HL-60 (cell line): ENCODE measurements around the gene SHH.

Experiments used
- DNase-seq, 2 experiments: peaks; one replicate each; pipeline ENCODE4 v3.0.0-alpha.2; 2010 to 2020; ENCODE audit warnings: low read depth in 1 of 2, low spot score in 1 of 2
- H3K27ac ChIP-seq: fragments of 250-450 bp; sonication (Bioruptor Pico); replicated peaks from 2 replicates; pipeline ENCODE4 v1.5.1; 2020; ENCODE audit warnings: mild to moderate bottlenecking, moderate library complexity
- H3K27me3 ChIP-seq: fragments of 250-450 bp; sonication (Bioruptor Pico); 2 replicates; pipeline ENCODE4 v1.5.1; 2021; ENCODE audit warnings: mild to moderate bottlenecking, moderate library complexity; ENCODE audit not compliant: insufficient read depth, poor library complexity, severe bottlenecking
- H3K4me3 ChIP-seq: replicated peaks from 2 replicates; pipeline ENCODE4 v1.5.1; 2011; ENCODE audit warnings: mild to moderate bottlenecking, control low read depth, low read length; ENCODE audit not compliant: insufficient read depth
- CTCF ChIP-seq: IDR thresholded peaks from one replicate; pipeline ENCODE4 v1.5.1; 2011; ENCODE audit warnings: low read length, control low read depth, inconsistent platforms; ENCODE audit not compliant: insufficient read depth
- GABPA ChIP-seq: IDR thresholded peaks from 2 replicates; pipeline ENCODE4 v1.6.1; 2012; ENCODE audit warnings: low read depth
- POLR2AphosphoS5 ChIP-seq: IDR thresholded peaks from 2 replicates; pipeline ENCODE4 v1.6.1; 2012; ENCODE audit warnings: low read depth
- SPI1 ChIP-seq: IDR thresholded peaks from 2 replicates; pipeline ENCODE4 v1.6.1; 2012; ENCODE audit warnings: low read depth, mild to moderate bottlenecking, borderline replicate concordance
- TF ChIP-seq, protein P1 (sequence below): IDR thresholded peaks from 2 replicates; pipeline ENCODE4 v1.6.1; 2012; ENCODE audit warnings: low read depth; ENCODE audit not compliant: insufficient replicate concordance

The SHH gene

GRCh38 chr7:155844526-155844925, 32.3 kb upstream of the SHH start:
- TF ChIP-seq POLR2AphosphoS5 (no peak), SPI1 (no peak), GABPA (no peak), CTCF (no peak)
- TF ChIP-seq, protein P1, sequence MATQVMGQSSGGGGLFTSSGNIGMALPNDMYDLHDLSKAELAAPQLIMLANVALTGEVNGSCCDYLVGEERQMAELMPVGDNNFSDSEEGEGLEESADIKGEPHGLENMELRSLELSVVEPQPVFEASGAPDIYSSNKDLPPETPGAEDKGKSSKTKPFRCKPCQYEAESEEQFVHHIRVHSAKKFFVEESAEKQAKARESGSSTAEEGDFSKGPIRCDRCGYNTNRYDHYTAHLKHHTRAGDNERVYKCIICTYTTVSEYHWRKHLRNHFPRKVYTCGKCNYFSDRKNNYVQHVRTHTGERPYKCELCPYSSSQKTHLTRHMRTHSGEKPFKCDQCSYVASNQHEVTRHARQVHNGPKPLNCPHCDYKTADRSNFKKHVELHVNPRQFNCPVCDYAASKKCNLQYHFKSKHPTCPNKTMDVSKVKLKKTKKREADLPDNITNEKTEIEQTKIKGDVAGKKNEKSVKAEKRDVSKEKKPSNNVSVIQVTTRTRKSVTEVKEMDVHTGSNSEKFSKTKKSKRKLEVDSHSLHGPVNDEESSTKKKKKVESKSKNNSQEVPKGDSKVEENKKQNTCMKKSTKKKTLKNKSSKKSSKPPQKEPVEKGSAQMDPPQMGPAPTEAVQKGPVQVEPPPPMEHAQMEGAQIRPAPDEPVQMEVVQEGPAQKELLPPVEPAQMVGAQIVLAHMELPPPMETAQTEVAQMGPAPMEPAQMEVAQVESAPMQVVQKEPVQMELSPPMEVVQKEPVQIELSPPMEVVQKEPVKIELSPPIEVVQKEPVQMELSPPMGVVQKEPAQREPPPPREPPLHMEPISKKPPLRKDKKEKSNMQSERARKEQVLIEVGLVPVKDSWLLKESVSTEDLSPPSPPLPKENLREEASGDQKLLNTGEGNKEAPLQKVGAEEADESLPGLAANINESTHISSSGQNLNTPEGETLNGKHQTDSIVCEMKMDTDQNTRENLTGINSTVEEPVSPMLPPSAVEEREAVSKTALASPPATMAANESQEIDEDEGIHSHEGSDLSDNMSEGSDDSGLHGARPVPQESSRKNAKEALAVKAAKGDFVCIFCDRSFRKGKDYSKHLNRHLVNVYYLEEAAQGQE: no peak
- Histone ChIP-seq H3K27ac (no peak overlapping the region), H3K4me3 (no peak overlapping the region), H3K27me3 (peaks cover 7% of the 10 kb centered on the region)
- no peak for DNase-seq

DNA sequence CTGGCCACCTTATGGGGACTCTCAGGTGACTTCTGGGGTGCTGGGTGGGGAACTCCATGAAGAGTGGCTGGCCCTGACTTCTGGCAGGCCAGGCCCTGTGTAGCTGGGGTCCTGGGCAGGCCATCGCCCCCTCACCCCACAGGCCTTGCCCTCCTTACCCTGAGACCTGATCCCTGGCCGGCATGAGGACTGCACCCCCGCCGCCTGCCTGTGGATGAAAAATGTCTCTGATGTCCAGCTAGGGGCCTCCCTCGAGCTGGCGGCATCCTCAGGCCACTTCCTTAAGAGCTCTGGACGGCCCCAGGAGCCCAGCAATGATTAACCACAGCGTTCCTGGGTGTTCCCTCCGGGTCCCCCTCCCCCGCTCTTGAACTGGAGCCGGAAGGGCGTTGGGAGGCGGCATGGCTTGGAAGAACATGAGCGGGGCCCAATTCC, 31.8 kb upstream of the SHH start:
- no peak overlapping the region for H3K27ac ChIP-seq
- no peak for DNase-seq
- no peak overlapping the region for H3K4me3 ChIP-seq
- H3K27me3 ChIP-seq: peaks cover 7% of the 10 kb centered on the region
- TF ChIP-seq POLR2AphosphoS5 (no peak), SPI1 (no peak), CTCF (no peak), GABPA (no peak)
- TF ChIP-seq, protein P1: no peak

GRCh38 chr7:155843426-155844018, 31.3 kb upstream of the SHH start:
- Histone ChIP-seq H3K27me3 (peaks cover 7% of the 10 kb centered on the region), H3K4me3 (no peak overlapping the region), H3K27ac (no peak overlapping the region)
- no peak for TF ChIP-seq POLR2AphosphoS5
- TF ChIP-seq, protein P1: no peak
- TF ChIP-seq SPI1: no peak
- no peak for TF ChIP-seq CTCF
- TF ChIP-seq GABPA: no peak
- DNase-seq: no peak
